GM13977 (cell line): ENCODE measurements around the gene PSMG3.
"Not testable (repeated sequence)": the region's sequence is repeated elsewhere in the genome, so short reads cannot be mapped to it uniquely, and the experiment has no call there.

Source experiments
- DNase-seq: peaks from one replicate; pipeline ENCODE4 v3.0.0; 2012; ENCODE audit warnings: low spot score
- CTCF ChIP-seq: IDR thresholded peaks from 2 replicates; pipeline ENCODE4 v1.5.1; 2012; ENCODE audit warnings: mild to moderate bottlenecking, control low read depth; ENCODE audit not compliant: insufficient read depth; ENCODE audit errors: extremely low read depth, missing control alignments
- in situ Hi-C: fragments of 300-500 bp; cut with MboI; formaldehyde crosslinking; loops from one replicate; pipeline ENCODE4 v1.12.0; 2022; ENCODE audit warnings: low sequenced_read_pairs, low pct_unique_long_range_greater_than_20kb, mixed read lengths, inconsistent platforms; ENCODE audit not compliant: unreplicated experiment

Gene PSMG3

GRCh38 chr7:1523844-1524243 lies 46.0 kb downstream of the PSMG3 start:
- DNase-seq: no peak
- TF ChIP-seq CTCF: no peak
- in situ Hi-C loops: no loop called here

- no peak for TF ChIP-seq CTCF
- in situ Hi-C loops: no loop called here
- no peak for DNase-seq
These were observed 46.6 kb downstream of the PSMG3 start for GRCh38 chr7:1523208-1523607.

GRCh38 chr7:1521456-1521855 lies 48.4 kb downstream of the PSMG3 start:
- no peak for DNase-seq
- no peak for TF ChIP-seq CTCF
- in situ Hi-C loops: no loop called here

GRCh38 chr7:1520539-1521234 lies 49.1 kb downstream of the PSMG3 start:
- in situ Hi-C loops: no loop called here
- TF ChIP-seq CTCF: no peak
- DNase-seq: no peak

GRCh38 chr7:1519322-1519922 lies 50.4 kb downstream of the PSMG3 start:
- in situ Hi-C loops, DNase-seq: not testable (repeated sequence)
